ENCODE data around the gene PLPPR3.

DNA sequence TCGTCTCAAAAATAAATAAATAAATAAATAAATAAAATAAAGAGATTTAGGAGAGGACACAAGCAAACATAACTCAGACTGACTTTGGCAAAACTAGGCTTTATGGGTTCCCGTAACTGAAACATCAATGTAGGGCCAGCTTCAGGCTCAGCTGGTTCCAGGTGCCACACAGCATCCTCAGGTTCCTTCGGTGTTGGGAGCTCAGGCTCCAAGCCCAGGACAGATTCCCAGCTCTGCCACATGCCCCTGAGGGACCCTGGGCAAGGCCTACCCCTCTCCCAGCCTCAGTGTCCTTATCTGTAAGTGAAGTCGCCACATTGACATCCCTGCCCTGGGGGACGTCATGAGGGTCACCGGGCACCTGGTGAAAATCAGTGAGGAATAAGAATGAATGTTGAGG lies 52.1 kb downstream of the PLPPR3 start:
- TF ChIP-seq POLR2AphosphoS5 (IDR thresholded peaks at IDR 0.05; ENCODE audit: low read depth, low read length), result no peak
- TF ChIP-seq, protein P1, sequence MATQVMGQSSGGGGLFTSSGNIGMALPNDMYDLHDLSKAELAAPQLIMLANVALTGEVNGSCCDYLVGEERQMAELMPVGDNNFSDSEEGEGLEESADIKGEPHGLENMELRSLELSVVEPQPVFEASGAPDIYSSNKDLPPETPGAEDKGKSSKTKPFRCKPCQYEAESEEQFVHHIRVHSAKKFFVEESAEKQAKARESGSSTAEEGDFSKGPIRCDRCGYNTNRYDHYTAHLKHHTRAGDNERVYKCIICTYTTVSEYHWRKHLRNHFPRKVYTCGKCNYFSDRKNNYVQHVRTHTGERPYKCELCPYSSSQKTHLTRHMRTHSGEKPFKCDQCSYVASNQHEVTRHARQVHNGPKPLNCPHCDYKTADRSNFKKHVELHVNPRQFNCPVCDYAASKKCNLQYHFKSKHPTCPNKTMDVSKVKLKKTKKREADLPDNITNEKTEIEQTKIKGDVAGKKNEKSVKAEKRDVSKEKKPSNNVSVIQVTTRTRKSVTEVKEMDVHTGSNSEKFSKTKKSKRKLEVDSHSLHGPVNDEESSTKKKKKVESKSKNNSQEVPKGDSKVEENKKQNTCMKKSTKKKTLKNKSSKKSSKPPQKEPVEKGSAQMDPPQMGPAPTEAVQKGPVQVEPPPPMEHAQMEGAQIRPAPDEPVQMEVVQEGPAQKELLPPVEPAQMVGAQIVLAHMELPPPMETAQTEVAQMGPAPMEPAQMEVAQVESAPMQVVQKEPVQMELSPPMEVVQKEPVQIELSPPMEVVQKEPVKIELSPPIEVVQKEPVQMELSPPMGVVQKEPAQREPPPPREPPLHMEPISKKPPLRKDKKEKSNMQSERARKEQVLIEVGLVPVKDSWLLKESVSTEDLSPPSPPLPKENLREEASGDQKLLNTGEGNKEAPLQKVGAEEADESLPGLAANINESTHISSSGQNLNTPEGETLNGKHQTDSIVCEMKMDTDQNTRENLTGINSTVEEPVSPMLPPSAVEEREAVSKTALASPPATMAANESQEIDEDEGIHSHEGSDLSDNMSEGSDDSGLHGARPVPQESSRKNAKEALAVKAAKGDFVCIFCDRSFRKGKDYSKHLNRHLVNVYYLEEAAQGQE (IDR thresholded peaks at IDR 0.05; ENCODE audit: insufficient read depth in 1 of 2, low read depth in 2 of 2, low read length in 2 of 2), result no peak
- TF ChIP-seq SIN3A (IDR thresholded peaks at IDR 0.05; ENCODE audit: borderline replicate concordance, insufficient read depth, low read length), result no peak

Measured in PFSK-1 (cell line).